ENCODE measurements around the gene JADE3.

Gene JADE3

GRCh38 chrX:46912098-46912602, at the start of gene JADE3:
JADE3 (plus strand) TSS chrX:46912421; CDS start chrX:46984895, 72,474 bp downstream.
- DNase-seq (ENCODE audit: low read depth, low spot score) = no peak

GRCh38 chrX:46863072-46863471, 49.1 kb upstream of the JADE3 start:
- no peak for DNase-seq (ENCODE audit: low read depth, low spot score)

GRCh38 chrX:46864606-46865005, 47.6 kb upstream of the JADE3 start:
- DNase-seq (ENCODE audit: low read depth, low spot score) = no peak

- DNase-seq (ENCODE audit: low read depth, low spot score) = no peak
Observed at GRCh38 chrX:46865281-46865680, 46.9 kb upstream of the JADE3 start.

- DNase-seq (ENCODE audit: low read depth, low spot score) = no peak
Observed at GRCh38 chrX:46866726-46867125, 45.5 kb upstream of the JADE3 start.

- DNase-seq (ENCODE audit: low read depth, low spot score) = no peak
Observed at GRCh38 chrX:46873746-46874145, 38.5 kb upstream of the JADE3 start.

GRCh38 chrX:46876901-46877300, 35.3 kb upstream of the JADE3 start:
- no peak for DNase-seq (ENCODE audit: low read depth, low spot score)

GRCh38 chrX:46882266-46882665, 30.0 kb upstream of the JADE3 start:
- no peak for DNase-seq (ENCODE audit: low read depth, low spot score)

GRCh38 chrX:46884799-46885198, 27.4 kb upstream of the JADE3 start:
- no peak for DNase-seq (ENCODE audit: low read depth, low spot score)

- no peak for DNase-seq (ENCODE audit: low read depth, low spot score)
Observed at GRCh38 chrX:46898207-46898606, 14.0 kb upstream of the JADE3 start.

GRCh38 chrX:46903458-46904242, 8.6 kb upstream of the JADE3 start:
- DNase-seq (ENCODE audit: low read depth, low spot score) = no peak

GRCh38 chrX:46904626-46905025, 7.6 kb upstream of the JADE3 start:
- DNase-seq (ENCODE audit: low read depth, low spot score) = no peak

GRCh38 chrX:46910415-46910814, 1.8 kb upstream of the JADE3 start:
- DNase-seq (ENCODE audit: low read depth, low spot score) = no peak

GRCh38 chrX:46912603-46913491, 626 bp downstream of the JADE3 start:
- DNase-seq (ENCODE audit: low read depth, low spot score) = no peak

- DNase-seq (ENCODE audit: low read depth, low spot score) = no peak
Observed at GRCh38 chrX:46913667-46914066, 1.4 kb downstream of the JADE3 start.

- no peak for DNase-seq (ENCODE audit: low read depth, low spot score)
Observed at GRCh38 chrX:46916273-46916672, 4.1 kb downstream of the JADE3 start.

- DNase-seq (ENCODE audit: low read depth, low spot score) = no peak
Observed at GRCh38 chrX:46917622-46918021, 5.4 kb downstream of the JADE3 start.

- no peak for DNase-seq (ENCODE audit: low read depth, low spot score)
Observed at GRCh38 chrX:46918434-46918833, 6.2 kb downstream of the JADE3 start.

- no peak for DNase-seq (ENCODE audit: low read depth, low spot score)
Observed at GRCh38 chrX:46920235-46920634, 8.0 kb downstream of the JADE3 start.

GRCh38 chrX:46922611-46923010, 10.4 kb downstream of the JADE3 start:
- no peak for DNase-seq (ENCODE audit: low read depth, low spot score)

- DNase-seq (ENCODE audit: low read depth, low spot score) = no peak
Observed at GRCh38 chrX:46927718-46928117, 15.5 kb downstream of the JADE3 start.

- no peak for DNase-seq (ENCODE audit: low read depth, low spot score)
Observed at GRCh38 chrX:46929439-46930261, 17.4 kb downstream of the JADE3 start.
